ENCODE results near the gene ANKRD29. TPM values are rescaled to one million over a fixed set of nuclear protein-coding genes. Genes with fewer than 3 reads are reported as not detected.

The ANKRD29 gene
- total RNA-seq, 6 donors from 2014 or later, result 50.4 to 150 (median 85.8) TPM

DNA sequence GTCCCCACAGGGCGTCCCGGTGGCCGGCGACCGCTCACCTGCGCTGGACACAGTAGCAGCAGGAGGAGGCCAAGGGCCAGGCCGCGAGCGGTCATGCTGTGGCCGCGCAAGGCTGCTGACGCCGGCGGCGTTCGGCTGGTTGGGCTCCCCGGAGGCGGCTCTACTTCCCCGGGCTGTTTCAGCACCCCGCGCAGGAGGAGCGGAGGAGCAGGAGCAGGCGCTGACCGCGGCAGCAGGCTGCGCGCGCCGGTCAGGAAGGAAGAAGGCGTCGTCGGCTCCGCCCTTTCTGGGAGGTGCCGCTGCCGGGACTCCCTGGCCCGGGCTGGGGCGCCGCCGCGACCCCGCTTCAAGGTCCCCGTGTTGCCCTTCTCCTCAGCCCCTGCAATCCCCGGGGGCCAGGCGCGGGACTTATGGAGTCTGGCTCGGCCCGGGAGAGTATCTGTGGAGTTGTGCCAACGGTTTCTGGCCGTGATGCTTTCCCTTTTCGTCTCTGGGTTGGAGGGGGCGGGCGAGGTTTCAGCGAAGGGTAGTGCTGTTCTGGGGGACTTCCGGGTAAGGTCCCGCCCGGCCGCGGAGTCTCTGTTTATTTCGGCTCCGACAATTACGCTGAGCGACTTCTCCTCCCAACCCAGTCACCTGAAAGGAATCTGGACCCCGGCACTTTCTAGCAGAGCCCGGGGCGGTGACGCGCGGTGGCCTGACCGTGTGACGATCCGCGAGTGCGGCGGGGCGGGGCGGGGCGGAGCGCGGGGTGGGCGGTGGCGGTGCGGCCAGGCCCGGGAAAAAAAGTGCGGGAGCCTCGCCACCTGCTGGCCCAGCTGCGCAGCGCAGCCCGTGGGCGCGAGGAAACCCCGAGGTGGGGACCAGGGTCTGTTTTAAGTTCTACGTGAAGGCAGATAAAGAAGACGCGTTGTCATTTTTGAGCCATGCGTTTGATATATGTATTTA lies 76.2 kb downstream of the ANKRD29 start, which contains the start of gene NPC1:
TSS of gene NPC1 (minus strand) at position 258 of the 948 bp plus-strand sequence. CDS start at position 95, 163 bp downstream.
- peaks cover 24 to 48% (median 30%) of the 10 kb centered on the region in 4 donors for H3K4me1 ChIP-seq
- no peaks in the 10 kb centered on the region for H3K9me3 ChIP-seq
- peak; percentile 97 to 98 for ATAC-seq (ENCODE audit: low FRiP score in 2 of 2)
- H3K36me3 ChIP-seq, result peaks cover 0 to 4% (median 0%) of the 10 kb centered on the region in 4 donors
- WGBS, 2 donors, result 0 to 1% methylated on average over 20 to 82 of the region's 95 CpGs
- H3K27me3 ChIP-seq, result no peaks in the 10 kb centered on the region
- peak within 1 kb of the TSS; percentile 99 to 100 (median 100) for H3K27ac ChIP-seq
- peak within 1 kb of the TSS; percentile 58 to 99 (median 74) for H3K4me3 ChIP-seq
- peak; percentile 95 to 99 for DNase-seq
- TF ChIP-seq POLR2AphosphoS5 (IDR thresholded peaks at IDR 0.05) (peak; percentile 85 to 92), POLR2A (IDR thresholded peaks at IDR 0.05) (peak; percentile 65 to 98 (median 94)), EP300 (IDR thresholded peaks at IDR 0.05) (peak in 2 of 4 donors; percentile 36 to 53)
- TF ChIP-seq, protein P1, sequence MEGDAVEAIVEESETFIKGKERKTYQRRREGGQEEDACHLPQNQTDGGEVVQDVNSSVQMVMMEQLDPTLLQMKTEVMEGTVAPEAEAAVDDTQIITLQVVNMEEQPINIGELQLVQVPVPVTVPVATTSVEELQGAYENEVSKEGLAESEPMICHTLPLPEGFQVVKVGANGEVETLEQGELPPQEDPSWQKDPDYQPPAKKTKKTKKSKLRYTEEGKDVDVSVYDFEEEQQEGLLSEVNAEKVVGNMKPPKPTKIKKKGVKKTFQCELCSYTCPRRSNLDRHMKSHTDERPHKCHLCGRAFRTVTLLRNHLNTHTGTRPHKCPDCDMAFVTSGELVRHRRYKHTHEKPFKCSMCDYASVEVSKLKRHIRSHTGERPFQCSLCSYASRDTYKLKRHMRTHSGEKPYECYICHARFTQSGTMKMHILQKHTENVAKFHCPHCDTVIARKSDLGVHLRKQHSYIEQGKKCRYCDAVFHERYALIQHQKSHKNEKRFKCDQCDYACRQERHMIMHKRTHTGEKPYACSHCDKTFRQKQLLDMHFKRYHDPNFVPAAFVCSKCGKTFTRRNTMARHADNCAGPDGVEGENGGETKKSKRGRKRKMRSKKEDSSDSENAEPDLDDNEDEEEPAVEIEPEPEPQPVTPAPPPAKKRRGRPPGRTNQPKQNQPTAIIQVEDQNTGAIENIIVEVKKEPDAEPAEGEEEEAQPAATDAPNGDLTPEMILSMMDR (IDR thresholded peaks at IDR 0.05), result peak; percentile 88 to 97 (median 94)

DNA sequence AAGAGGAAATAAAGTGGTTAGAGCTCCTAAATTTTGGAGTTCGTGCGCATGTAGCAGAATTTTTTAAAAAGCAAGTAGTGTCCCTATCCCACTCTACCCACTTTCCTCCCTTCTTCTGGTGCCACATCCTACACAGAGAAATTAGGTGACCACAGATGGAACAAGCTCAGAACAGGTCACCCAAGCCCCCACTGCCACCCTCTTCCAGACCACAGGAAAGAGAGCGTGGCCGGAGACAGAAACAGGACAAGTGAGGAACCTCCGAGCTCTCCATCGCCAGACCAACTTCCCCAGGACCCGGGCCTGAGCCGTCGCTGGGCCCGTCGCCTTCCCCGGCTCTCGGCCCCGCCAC lies 76.8 kb downstream of the ANKRD29 start:
- no peaks in the 10 kb centered on the region for H3K27me3 ChIP-seq
- no peak for ATAC-seq (ENCODE audit: low FRiP score in 2 of 2)
- H3K4me3 ChIP-seq, result peak overlapping the region; percentile 58 to 99 (median 74)
- no peak for TF ChIP-seq EP300 (IDR thresholded peaks at IDR 0.05)
- no peak for TF ChIP-seq POLR2A (IDR thresholded peaks at IDR 0.05)
- TF ChIP-seq POLR2AphosphoS5 (IDR thresholded peaks at IDR 0.05), result no peak
- TF ChIP-seq, protein P1 (IDR thresholded peaks at IDR 0.05), result no peak
- H3K27ac ChIP-seq, result peak overlapping the region; percentile 99 to 100 (median 100)
- 2% methylated on average over 6 to 11 of the region's 14 CpGs for WGBS, 2 donors
- no peaks in the 10 kb centered on the region for H3K9me3 ChIP-seq
- DNase-seq, result no peak
- H3K36me3 ChIP-seq, result peaks cover 0 to 4% (median 0%) of the 10 kb centered on the region in 4 donors
- peaks cover 26 to 54% (median 35%) of the 10 kb centered on the region in 4 donors for H3K4me1 ChIP-seq

DNA sequence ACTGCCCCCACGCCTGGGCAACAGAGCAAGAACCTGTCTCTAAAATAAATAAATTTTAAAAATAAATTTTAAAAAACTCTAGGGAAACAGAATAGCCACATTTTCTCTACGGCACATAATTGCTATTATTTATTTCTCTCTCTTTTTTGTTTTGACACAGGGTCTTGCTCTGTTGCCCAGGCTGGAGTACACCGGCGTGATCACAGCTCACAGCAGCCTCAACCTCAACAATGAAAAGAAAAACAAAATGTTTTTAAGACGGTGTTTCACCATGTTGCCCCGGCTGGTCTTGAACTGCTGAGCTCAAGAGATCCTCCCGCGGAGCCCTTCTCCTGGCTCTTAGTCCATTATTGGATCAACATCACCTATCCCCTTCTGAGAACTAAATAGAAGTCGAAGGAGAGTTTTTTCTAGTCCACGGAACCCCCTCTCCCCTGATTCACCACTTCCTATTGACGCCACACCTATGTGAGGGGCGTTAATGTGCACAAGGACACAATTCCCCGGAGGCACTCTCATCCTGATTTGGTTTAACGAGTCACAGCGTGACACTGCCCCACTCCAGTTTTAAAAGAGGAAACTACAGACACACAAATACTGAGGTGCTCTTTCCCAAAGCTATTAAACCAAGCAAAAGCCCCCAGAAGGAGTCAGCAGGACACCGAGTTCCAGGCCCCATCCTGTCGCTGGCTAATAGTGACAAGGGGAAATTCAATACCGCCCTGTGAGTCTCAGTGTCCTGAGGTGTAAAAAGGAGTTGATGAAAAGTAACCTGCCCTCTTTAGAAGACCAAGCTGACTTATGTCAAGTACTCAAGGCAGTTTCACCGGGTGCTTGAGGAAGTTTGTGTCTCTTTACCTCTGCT lies 77.5 kb downstream of the ANKRD29 start:
- WGBS, 2 donors, result 25 to 36% methylated on average over 19 of the region's 19 CpGs
- Histone ChIP-seq H3K36me3 (peaks cover 0 to 4% (median 0%) of the 10 kb centered on the region in 4 donors), H3K4me1 (peaks cover 29 to 60% (median 42%) of the 10 kb centered on the region in 4 donors), H3K27me3 (no peaks in the 10 kb centered on the region), H3K27ac (peak overlapping the region; percentile 99 to 100 (median 100)), H3K4me3 (peak overlapping the region; percentile 58 to 99 (median 74)), H3K9me3 (no peaks in the 10 kb centered on the region)
- ATAC-seq (ENCODE audit: low FRiP score in 2 of 2) (no peak), DNase-seq (peak in 1 of 2 donors; percentile 44)
- TF ChIP-seq, protein P1 (IDR thresholded peaks at IDR 0.05), result no peak
- TF ChIP-seq POLR2A (IDR thresholded peaks at IDR 0.05) (peak in 2 of 4 donors; percentile 24 to 27), EP300 (IDR thresholded peaks at IDR 0.05) (no peak), POLR2AphosphoS5 (IDR thresholded peaks at IDR 0.05) (peak in 1 of 2 donors; percentile 29)

DNA sequence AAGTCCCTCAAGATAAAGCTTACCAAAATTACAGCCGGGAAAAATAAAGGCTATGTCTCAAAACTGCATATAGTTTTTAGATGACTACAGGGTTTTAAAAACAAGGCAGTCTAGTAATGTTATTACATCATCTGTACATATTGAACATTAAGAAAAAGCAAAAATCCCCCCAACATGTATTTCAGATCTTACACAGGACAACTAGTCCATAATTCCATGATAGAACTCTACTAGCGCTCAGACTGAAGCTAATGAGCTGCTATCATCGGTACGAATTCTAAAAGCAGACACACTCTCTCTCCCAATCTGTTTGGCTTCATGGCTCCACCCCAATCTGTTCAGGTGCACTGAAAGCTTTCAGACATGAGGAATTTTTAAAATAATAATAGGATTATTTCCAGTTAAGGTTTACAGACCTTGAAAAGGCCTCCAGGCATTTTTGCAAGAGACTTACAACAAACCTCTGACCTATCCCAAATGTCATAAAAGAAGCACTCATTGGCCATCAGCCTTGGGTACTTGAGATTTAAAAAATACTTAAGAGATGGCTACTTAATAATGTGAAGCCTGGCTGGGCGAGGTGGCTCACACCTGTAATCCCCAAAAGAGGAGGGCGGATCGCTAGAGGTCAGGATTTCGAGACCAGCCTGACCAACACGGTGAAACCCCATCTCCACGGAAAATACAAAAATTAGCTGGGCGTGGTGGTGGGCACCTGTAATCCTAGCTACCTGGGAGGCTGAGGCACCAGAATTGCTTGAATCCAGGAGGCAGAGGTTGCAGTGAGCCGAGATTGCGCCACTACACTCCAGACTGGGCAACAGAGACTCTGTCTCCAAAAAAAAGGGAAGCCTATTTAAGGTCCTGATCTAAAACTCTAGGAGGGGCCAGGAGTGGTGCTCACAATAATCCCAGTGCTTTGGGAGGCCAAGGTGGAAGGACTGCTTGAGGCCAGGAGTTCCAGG lies 78.4 kb downstream of the ANKRD29 start:
- H3K9me3 ChIP-seq, result no peaks in the 10 kb centered on the region
- peak in 1 of 4 donors; percentile 55 for TF ChIP-seq POLR2A (IDR thresholded peaks at IDR 0.05)
- TF ChIP-seq, protein P1 (IDR thresholded peaks at IDR 0.05), result no peak
- 66 to 85% methylated on average over 13 of the region's 13 CpGs for WGBS, 2 donors
- peak overlapping the region; percentile 99 to 100 (median 100) for H3K27ac ChIP-seq
- peaks cover 0 to 4% (median 0%) of the 10 kb centered on the region in 4 donors for H3K36me3 ChIP-seq
- peak in 1 of 2 donors; percentile 51 for DNase-seq
- ATAC-seq (ENCODE audit: low FRiP score in 2 of 2), result no peak
- H3K27me3 ChIP-seq, result no peaks in the 10 kb centered on the region
- H3K4me3 ChIP-seq, result peak overlapping the region in 3 of 4 donors; percentile 58 to 80 (median 68)
- peaks cover 29 to 70% (median 50%) of the 10 kb centered on the region in 4 donors for H3K4me1 ChIP-seq
